COR-L47 (cell line): ENCODE results near the gene TAF5.
"Not testable (repeated sequence)": the region's sequence is repeated elsewhere in the genome, so short reads cannot be mapped to it uniquely, and the experiment has no call there.

ENCODE experiments used
- DNase-seq: peaks from one replicate; lab custom pipeline; 2025; lab: John Stamatoyannopoulos, UW

Gene TAF5

GRCh38 chr10:103367782-103368518 is at the start of gene TAF5:
TSS of gene TAF5 (plus strand) at chr10:103367976. CDS start at chr10:103367990, 14 bp downstream.
- peak; percentile 78 for DNase-seq

- no peak for DNase-seq
These were observed 39.9 kb upstream of the TAF5 start for GRCh38 chr10:103327906-103328305.

- DNase-seq, result peak; percentile 3
These were observed 33.7 kb upstream of the TAF5 start for GRCh38 chr10:103333934-103334520.

DNA sequence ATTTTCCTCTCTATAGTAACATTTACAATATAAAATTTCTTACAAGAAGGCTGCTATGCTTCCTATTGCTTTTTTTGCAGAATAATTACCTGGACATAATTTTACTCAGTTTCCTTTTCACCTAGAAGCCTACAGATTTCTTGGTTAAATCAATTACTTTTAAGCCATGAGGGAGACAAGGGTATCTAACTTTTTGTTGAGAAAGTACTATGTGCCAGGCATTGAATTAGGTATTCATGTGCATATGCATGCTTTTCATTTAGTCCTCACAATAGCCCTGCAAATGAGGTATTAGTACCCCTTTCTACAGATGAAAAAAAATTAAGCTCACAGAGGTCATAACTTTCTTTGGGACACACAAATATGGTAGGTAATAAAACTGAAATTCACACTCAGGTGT is 33.2 kb upstream of the TAF5 start:
- no peak for DNase-seq

- DNase-seq, result no peak
These were observed 31.4 kb upstream of the TAF5 start for GRCh38 chr10:103336370-103336769.

DNA sequence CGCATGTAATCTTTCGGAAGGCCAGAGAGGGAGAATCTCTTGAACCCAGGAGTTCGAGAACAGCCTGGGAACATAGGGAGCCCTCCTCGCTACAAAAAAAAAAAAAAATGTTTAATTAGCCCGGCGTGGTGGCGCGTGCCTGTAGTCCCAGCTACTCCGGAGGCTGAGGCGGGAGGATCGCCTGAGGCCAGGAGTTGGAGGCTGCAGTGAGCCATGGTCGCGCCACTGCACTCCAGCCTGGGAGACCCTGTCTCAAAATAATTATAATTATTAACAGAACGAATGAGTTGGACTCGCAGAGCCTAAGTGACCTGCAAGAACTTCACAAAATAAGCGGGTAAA is 17.6 kb upstream of the TAF5 start:
- no peak for DNase-seq

DNA sequence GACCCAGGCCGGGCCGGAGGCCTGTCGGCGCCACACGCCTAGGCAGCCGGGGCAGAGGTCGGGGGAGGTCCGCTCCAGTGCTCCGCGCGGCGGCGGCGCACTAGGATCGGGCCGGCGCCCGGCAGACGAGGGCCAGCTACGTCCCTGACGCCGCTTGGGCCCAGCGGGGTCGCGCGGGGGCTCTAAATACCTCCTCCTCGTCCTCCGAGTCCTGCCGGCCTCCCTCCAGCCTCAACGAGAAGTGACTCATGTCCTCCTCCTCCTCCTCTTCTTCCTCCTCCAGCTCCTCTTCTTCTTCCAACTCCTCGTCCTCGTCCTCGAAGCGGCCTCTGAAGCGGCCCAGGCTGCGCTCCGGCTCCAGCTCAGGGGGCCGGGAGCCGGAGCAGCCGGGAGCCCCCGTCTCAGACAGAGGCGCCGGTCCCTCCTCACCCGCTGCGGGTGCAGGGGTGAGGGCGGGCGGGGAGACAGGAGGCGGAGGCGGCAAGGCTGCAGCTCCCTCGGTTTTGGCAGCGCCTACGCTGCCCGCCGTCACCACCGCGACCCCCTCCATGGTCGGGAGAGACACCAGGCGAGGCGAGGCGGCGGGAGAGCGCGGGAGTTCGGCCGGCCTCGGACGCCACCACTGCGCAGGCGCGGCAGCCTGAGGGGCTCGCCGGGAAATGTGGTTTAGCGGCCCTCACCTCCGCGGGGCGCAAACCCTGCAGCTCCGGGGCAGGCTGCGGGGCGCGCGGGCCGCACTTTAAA is 17.1 kb upstream of the TAF5 start, which contains the start of gene PCGF6:
TSS of gene PCGF6 (minus strand) at position 624 of the 744 bp plus-strand sequence. CDS start at position 550, 74 bp downstream.
- peak; percentile 69 for DNase-seq

GRCh38 chr10:103353281-103353680 is 14.5 kb upstream of the TAF5 start:
- no peak for DNase-seq

- not testable (repeated sequence) for DNase-seq
These were observed 13.2 kb upstream of the TAF5 start for GRCh38 chr10:103354567-103354966.

DNA sequence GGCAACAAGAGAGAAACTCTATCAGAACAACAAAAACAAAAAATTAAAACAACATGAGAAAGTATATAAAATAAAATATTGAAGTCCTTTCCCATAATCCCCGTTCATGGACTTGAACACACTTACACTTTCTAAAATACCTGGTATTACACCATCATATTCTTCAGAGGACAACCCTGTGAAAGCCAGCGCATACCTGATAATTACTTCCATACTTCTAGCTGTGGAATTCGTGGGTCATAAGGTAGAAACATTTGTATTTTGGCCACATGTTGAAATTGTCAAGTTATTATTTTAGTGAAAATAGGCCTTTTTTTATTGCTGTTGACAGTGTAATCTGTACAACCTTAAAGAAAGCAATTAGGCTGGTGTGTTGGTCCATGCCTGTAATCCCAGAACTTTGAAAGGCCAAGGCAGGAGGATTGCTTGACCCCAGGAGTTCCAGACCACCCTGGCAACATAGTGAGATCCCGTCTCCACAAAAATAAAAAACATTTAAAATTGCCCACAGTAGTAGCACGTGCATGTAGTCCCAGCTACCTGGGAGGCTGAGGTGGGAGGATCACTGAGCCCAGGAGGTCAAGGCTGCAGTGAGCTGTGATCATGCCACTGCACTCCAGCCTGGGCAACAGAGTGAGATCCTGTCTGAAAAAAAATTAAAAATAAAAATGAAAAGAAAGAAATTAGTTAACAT is 11.7 kb upstream of the TAF5 start:
- no peak for DNase-seq

DNA sequence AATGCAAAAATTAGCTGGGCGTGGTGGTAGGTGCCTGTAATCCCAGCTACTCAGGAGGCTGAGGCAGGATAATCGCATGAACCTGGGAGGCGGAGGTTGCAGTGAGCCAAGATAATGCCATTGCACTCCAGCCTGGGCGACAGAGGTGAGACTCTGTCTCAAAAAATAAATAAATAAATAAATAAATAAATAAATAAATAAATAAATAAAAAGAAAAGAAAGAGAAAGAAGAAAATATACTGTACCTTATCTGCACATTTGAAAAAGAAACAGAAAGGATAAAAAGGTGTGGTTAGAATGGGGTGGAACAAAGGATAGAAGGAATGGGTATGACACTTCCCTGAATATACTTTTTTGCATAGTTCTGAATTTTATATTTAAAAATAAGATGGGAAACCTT is 8.3 kb upstream of the TAF5 start:
- DNase-seq, result not testable (repeated sequence)

DNA sequence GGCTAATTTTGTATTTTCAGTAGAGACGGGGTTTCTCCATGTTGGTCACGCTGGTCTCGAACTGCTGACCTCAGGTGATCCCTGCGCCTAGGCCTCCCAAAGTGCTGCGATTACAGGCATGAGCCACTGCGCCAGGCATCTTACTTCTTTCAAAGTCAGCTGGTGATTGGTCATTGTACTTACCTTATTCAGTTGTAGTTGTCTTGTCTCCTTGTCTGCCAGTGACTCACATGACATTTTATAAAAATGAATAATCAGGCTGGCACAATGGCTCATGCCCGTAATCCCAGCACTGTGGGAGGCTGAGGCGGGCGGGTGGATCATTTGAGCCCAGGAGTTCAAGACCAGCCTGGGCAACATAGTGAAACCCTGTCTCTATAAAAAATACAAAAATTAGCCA is 7.0 kb upstream of the TAF5 start:
- not testable (repeated sequence) for DNase-seq

GRCh38 chr10:103367379-103367781 is 396 bp upstream of the TAF5 start:
- no peak for DNase-seq

DNA sequence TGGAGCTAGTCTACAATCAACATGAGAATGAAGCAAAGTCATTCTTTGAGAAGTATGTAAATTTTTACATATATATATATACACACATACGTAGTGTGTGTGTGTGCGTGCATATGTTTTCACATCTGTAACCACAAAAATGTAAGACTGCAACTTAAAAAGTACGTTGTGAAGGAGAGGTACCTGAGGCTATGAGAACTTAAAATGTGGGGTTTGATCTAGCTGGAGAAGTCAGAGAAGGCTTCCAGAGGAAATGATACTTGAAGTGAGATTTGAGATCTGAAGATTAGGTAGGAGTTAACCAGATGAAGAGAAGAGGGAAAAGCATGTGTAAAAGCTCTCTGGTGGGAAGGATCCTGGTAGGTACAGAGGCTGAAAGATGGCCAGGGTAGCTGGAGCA is 5.8 kb downstream of the TAF5 start:
- no peak for DNase-seq

- no peak for DNase-seq
These were observed 6.5 kb downstream of the TAF5 start for GRCh38 chr10:103374263-103374662.

GRCh38 chr10:103382769-103383168 is 15.0 kb downstream of the TAF5 start:
- no peak for DNase-seq

DNA sequence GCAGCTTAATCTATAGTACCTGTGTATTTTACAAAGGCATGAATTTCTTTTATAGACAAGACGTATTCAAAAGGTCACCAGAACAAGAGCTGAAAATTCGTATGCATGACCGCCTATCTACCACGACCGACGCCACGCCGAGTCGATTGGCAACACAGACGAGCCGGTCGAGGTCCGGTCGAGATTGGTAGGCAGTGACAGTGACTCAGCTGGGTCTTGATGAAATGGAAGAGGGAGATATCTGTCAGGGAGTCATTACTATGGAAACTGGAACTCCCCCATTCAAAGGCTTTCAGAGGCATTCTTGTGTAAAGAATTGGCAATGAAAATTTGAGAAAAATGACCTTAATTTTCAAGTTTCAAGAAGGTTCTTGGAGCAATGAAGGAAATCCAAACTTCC is 26.4 kb downstream of the TAF5 start:
- DNase-seq, result no peak

DNA sequence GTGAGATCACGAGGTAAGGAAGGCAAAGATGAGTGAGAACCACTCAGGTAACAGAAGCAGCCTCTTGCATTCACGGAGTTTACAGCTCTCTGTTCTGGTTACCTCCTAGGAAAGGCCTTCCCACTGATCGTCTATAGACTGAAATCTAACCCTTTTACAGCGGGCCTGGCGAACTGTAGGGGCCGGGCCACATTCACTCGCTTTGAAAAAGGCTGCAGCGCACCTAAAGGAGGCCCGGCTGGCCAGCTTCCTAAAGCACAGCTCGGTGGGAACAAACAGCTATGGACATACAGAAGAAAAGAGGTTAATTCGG is 27.9 kb downstream of the TAF5 start:
- DNase-seq, result no peak

- peak; percentile 88 for DNase-seq
These were observed 28.5 kb downstream of the TAF5 start, which contains the start of the genes ATP5MK and PDCD11 for GRCh38 chr10:103396067-103396788. TSS of gene ATP5MK (minus strand) at chr10:103396475. CDS start at chr10:103392457, 4,018 bp downstream. TSS of gene PDCD11 (plus strand) at chr10:103396626. CDS start at chr10:103398427, 1,801 bp downstream.

DNA sequence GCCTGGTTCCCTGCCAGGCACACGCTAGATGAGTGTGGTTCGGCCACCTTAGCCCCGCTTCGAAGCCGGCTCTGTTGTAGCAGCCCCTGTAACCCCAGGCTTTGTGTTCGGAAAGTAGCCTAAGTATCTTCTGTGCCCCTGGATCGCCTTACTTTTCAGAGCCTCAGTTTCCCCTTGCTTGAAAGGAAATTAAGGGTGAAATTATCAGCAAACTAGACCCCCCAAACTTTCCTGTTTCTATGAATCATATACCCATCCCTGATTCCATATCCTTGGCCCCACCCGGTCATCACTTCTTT is 29.0 kb downstream of the TAF5 start:
- no peak for DNase-seq

DNA sequence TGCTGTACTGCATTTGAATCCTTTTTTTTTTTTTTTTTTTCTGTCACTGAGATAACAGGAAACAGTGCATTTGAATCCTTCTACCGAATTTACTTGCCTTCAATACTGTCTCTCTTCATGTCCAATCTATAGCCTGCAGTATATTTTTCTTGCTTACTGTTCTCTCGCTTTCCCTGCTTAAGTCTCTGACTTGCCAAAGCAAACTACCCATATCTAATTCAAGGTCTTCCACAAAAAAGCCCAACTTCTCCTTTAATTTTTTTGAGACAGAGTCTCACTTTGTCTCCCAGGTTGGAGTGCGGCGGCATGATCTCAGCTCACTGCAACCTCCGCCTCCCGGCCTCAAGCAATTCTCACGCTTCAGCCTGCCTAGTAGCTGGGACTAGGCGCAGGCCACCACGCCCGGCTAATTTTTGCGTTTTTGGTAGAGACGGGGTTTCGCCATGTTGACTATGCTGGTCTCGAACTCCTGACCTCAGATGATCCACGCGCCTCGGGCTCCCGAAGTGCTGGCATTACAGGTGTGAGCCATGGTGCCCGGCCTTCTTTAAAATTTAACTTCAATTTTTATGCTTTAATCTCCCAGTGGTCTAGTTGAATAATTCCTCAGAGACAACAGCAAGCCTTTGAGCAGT is 29.5 kb downstream of the TAF5 start:
- no peak for DNase-seq
